GM18511 (cell line): ENCODE results near the gene TPP2.

Experiments used
- ATAC-seq: cut with Tn5 transposase; IDR thresholded peaks from one replicate; pipeline ENCODE4 v1.9.1; 2021; ENCODE audit warnings: mild to moderate bottlenecking, moderate library complexity; ENCODE audit not compliant: unreplicated experiment

TPP2 gene

GRCh38 chr13:102593466-102593865 lies 3.3 kb upstream of the TPP2 start:
- ATAC-seq = no peak

GRCh38 chr13:102597029-102597961 lies 509 bp downstream of the TPP2 start:
- ATAC-seq = peak; percentile 28

- ATAC-seq = no peak
Measured at GRCh38 chr13:102598061-102598460, 1.3 kb downstream of the TPP2 start.

- ATAC-seq = no peak
Measured at GRCh38 chr13:102599426-102600012, 2.7 kb downstream of the TPP2 start.

GRCh38 chr13:102606537-102607309 lies 9.9 kb downstream of the TPP2 start:
- ATAC-seq = no peak

- no peak for ATAC-seq
Measured at GRCh38 chr13:102608974-102609373, 12.2 kb downstream of the TPP2 start.

GRCh38 chr13:102609696-102610095 lies 12.9 kb downstream of the TPP2 start:
- no peak for ATAC-seq

GRCh38 chr13:102610296-102610895 lies 13.6 kb downstream of the TPP2 start:
- ATAC-seq = no peak

GRCh38 chr13:102617697-102618350 lies 21.0 kb downstream of the TPP2 start:
- ATAC-seq = no peak

- ATAC-seq = no peak
Measured at GRCh38 chr13:102620516-102620915, 23.7 kb downstream of the TPP2 start.

GRCh38 chr13:102626928-102627327 lies 30.1 kb downstream of the TPP2 start:
- no peak for ATAC-seq

GRCh38 chr13:102628559-102628958 lies 31.8 kb downstream of the TPP2 start:
- ATAC-seq = no peak

- ATAC-seq = no peak
Measured at GRCh38 chr13:102631198-102631597, 34.4 kb downstream of the TPP2 start.

GRCh38 chr13:102638741-102639140 lies 42.0 kb downstream of the TPP2 start:
- ATAC-seq = no peak

GRCh38 chr13:102642029-102642428 lies 45.2 kb downstream of the TPP2 start:
- no peak for ATAC-seq

- no peak for ATAC-seq
Measured at GRCh38 chr13:102642475-102642874, 45.7 kb downstream of the TPP2 start.

GRCh38 chr13:102643656-102644055 lies 46.9 kb downstream of the TPP2 start:
- no peak for ATAC-seq

- no peak for ATAC-seq
Measured at GRCh38 chr13:102645701-102646100, 48.9 kb downstream of the TPP2 start.

- ATAC-seq = no peak
Measured at GRCh38 chr13:102648046-102648445, 51.3 kb downstream of the TPP2 start.

GRCh38 chr13:102650444-102650843 lies 53.7 kb downstream of the TPP2 start:
- ATAC-seq = no peak

GRCh38 chr13:102651392-102651791 lies 54.6 kb downstream of the TPP2 start:
- ATAC-seq = no peak
